K562 (cell line): ENCODE data around the gene CPM. TPM values are rescaled to one million over a fixed set of nuclear protein-coding genes. Genes with fewer than 3 reads are reported as not detected.

ENCODE experiments used
- ARID2 ChIP-seq: fragments of 450-650 bp; IDR thresholded peaks from 2 replicates; pipeline ENCODE4 v1.6.1; 2017; ENCODE audit warnings: antibody characterized with exemption, mild to moderate bottlenecking
- HDAC8 ChIP-seq: fragments of 450-650 bp; IDR thresholded peaks from 2 replicates; pipeline ENCODE4 v1.6.1; 2016; ENCODE audit warnings: mild to moderate bottlenecking, missing genetic modification characterization, moderate library complexity, missing compliant biosample characterization
- HNRNPH1 ChIP-seq: fragments of 200-400 bp; formaldehyde crosslinking; optimal IDR thresholded peaks from 2 replicates; pipeline ENCODE3; 2017; ENCODE audit warnings: low read depth, mild to moderate bottlenecking, low read length, moderate library complexity
- MEF2D ChIP-seq: conservative IDR thresholded peaks from 2 replicates; pipeline ENCODE4 v1.6.1; 2016; ENCODE audit warnings: low read depth, missing genetic modification characterization, missing compliant biosample characterization
- NFE2 ChIP-seq: IDR thresholded peaks from 2 replicates; pipeline ENCODE4 v1.6.1; 2014; ENCODE audit warnings: antibody characterized with exemption, low read depth
- NRF1 ChIP-seq, 2 experiments: fragments of 450-650 bp; IDR thresholded peaks in 1 of 2; conservative IDR thresholded peaks in 1 of 2; 2 replicates each; pipeline ENCODE4 v1.6.1; 2014; ENCODE audit warnings: mild to moderate bottlenecking in 2 of 2
- PTTG1 ChIP-seq: fragments of 450-650 bp; IDR thresholded peaks from 2 replicates; pipeline ENCODE4 v1.6.1; 2016; ENCODE audit warnings: low read depth, mild to moderate bottlenecking, missing genetic modification characterization, missing compliant biosample characterization
- TBL1XR1 ChIP-seq, 2 experiments: IDR thresholded peaks; 2 replicates each; pipeline ENCODE4 v1.6.1; 2012; ENCODE audit warnings: improper control_type of control experiment in 2 of 2, low read length in 2 of 2, mild to moderate bottlenecking in 1 of 2
- YBX1 ChIP-seq: fragments of 450-650 bp; IDR thresholded peaks from 2 replicates; pipeline ENCODE4 v1.7.1; 2016; ENCODE audit warnings: mild to moderate bottlenecking
- YY1 ChIP-seq, 3 experiments: IDR thresholded peaks; 2 replicates each; pipeline ENCODE4 v1.6.1; 2011; ENCODE audit warnings: low read length in 2 of 3, mild to moderate bottlenecking in 2 of 3, moderate library complexity in 2 of 3, borderline replicate concordance in 1 of 3, control low read depth in 1 of 3, low read depth in 1 of 3; ENCODE audit not compliant: insufficient read depth in 3 of 3, insufficient replicate concordance in 2 of 3, control insufficient read depth in 1 of 3, insufficient read length in 1 of 3; ENCODE audit errors: extremely low read depth in 1 of 3
- ZFPM2 ChIP-seq: fragments of 250-450 bp; sonication (Bioruptor Pico); IDR thresholded peaks from 2 replicates; pipeline ENCODE4 v1.5.1; 2022; ENCODE audit warnings: mild to moderate bottlenecking
- polyA plus RNA-seq, 8 experiments: library from polyadenylated mRNA; depleted of rRNA in 4 of 8; stranded (reverse) in 5 of 8; unstranded in 3 of 8; fragments of >200 nt; fragmentation: Nextera tagmentation in 2 of 8; fragmentation: Illumina TruSeq in 1 of 8; extraction: Ambion mirVana in 2 of 8; extraction: Trizol in 1 of 8; gene quantifications; 2 replicates each; pipeline versions ENCODE4 v1.2.1 to v1.2.3, GENCODE V29; 2011 to 2014; ENCODE audit warnings: inconsistent platforms in 1 of 8, missing spikeins in 1 of 8
- total RNA-seq, 7 experiments: library from RNA; depleted of rRNA in 6 of 7; stranded (reverse); fragments of >200 nt in 6 of 7; fragmentation: Illumina TruSeq in 2 of 7; extraction: Trizol in 2 of 7; gene quantifications; 2 replicates each; pipeline versions ENCODE4 v1.2.1 to v1.2.3, GENCODE V29; 2011 to 2021; ENCODE audit warnings: low replicate concordance in 1 of 7
- TF ChIP-seq, protein P1 (sequence below), 2 experiments: IDR thresholded peaks; 2 replicates each; pipeline ENCODE4 v1.6.1; 2011; ENCODE audit warnings: borderline replicate concordance in 1 of 2, control low read depth in 1 of 2, low read depth in 1 of 2, low read length in 1 of 2, mild to moderate bottlenecking in 1 of 2, mixed read lengths in 1 of 2, moderate library complexity in 1 of 2; ENCODE audit not compliant: insufficient read depth in 1 of 2, insufficient read length in 1 of 2, poor library complexity in 1 of 2, severe bottlenecking in 1 of 2; ENCODE audit errors: extremely low read depth in 1 of 2

Gene CPM
- total and polyA plus RNA-seq, 9 of the 15 experiments (the other 6 are each of a cell fraction or from before 2014, with no cell fraction given), result 0.31 TPM; not detected in 8

DNA sequence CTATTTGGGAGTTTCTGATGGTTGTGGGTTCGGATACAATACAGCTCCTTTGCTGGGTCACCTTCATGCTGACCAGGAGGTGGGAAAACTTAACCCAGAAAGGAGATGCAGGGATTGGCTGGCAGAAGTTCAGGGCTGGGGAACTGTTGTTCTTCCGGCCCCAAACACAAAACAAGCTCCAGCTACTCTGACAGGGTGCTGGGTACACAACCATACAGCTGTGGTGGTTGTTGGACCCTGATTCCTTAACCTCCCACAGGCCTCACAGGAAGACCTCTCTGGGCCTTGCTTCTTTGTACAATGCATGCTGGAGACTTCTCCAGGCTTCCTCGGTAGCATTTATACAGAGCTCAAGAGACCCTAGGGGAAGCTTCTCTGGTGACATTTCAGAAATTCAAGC is 47.6 kb downstream of the CPM start (continued):
- TF ChIP-seq, protein P1, sequence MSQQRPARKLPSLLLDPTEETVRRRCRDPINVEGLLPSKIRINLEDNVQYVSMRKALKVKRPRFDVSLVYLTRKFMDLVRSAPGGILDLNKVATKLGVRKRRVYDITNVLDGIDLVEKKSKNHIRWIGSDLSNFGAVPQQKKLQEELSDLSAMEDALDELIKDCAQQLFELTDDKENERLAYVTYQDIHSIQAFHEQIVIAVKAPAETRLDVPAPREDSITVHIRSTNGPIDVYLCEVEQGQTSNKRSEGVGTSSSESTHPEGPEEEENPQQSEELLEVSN (IDR thresholded peaks at IDR 0.05; ENCODE audit: borderline replicate concordance in 1 of 2, extremely low read depth in 1 of 2, insufficient read depth in 1 of 2, insufficient read length in 1 of 2, low read depth in 1 of 2, low read length in 1 of 2, poor library complexity in 1 of 2, severe bottlenecking in 1 of 2), result no peak
- TF ChIP-seq NRF1 (conservative IDR thresholded peaks at IDR 0.05 in 1 of 2, IDR thresholded peaks at IDR 0.05 in 1 of 2) (no peak), HDAC8 (tag) (no peak), NFE2 (no peak), TBL1XR1 (IDR thresholded peaks at IDR 0.05; ENCODE audit: low read length in 2 of 2) (no peak), YY1 (IDR thresholded peaks at IDR 0.05; ENCODE audit: borderline replicate concordance in 1 of 3, control insufficient read depth in 1 of 3, extremely low read depth in 1 of 3, insufficient read depth in 3 of 3, insufficient read length in 1 of 3, insufficient replicate concordance in 2 of 3, low read depth in 1 of 3, low read length in 2 of 3) (no peak), HNRNPH1 (no peak), PTTG1 (tag) (no peak), YBX1 (no peak), ARID2 (no peak), MEF2D (tag) (no peak), ZFPM2 (CRISPR knock-in tag) (no peak)
